Measurements from ENCODE around the gene CDC42SE2.
"Not testable (repeated sequence)": the region's sequence is repeated elsewhere in the genome, so short reads cannot be mapped to it uniquely, and the experiment has no call there.

The CDC42SE2 gene

GRCh38 chr5:131318455-131318854 is 54.6 kb downstream of the CDC42SE2 start:
- DNase-seq (ENCODE audit: low spot score), result no peak

- no peak for DNase-seq (ENCODE audit: low spot score)
Measured at GRCh38 chr5:131321066-131321465, 57.2 kb downstream of the CDC42SE2 start.

GRCh38 chr5:131322926-131323325 is 59.1 kb downstream of the CDC42SE2 start:
- no peak for DNase-seq (ENCODE audit: low spot score)

- DNase-seq (ENCODE audit: low spot score), result no peak
Measured at GRCh38 chr5:131323378-131323777, 59.5 kb downstream of the CDC42SE2 start.

- no peak for DNase-seq (ENCODE audit: low spot score)
Measured at GRCh38 chr5:131324303-131324702, 60.5 kb downstream of the CDC42SE2 start.

- peak; percentile 50 for DNase-seq (ENCODE audit: low spot score)
Measured at GRCh38 chr5:131328536-131329285, 64.9 kb downstream of the CDC42SE2 start.

GRCh38 chr5:131329286-131329560 is 65.4 kb downstream of the CDC42SE2 start:
- DNase-seq (ENCODE audit: low spot score), result no peak

GRCh38 chr5:131330031-131330430 is 66.2 kb downstream of the CDC42SE2 start:
- DNase-seq (ENCODE audit: low spot score), result no peak

- DNase-seq (ENCODE audit: low spot score), result not testable (repeated sequence)
Measured at GRCh38 chr5:131335756-131336155, 71.9 kb downstream of the CDC42SE2 start.

- not testable (repeated sequence) for DNase-seq (ENCODE audit: low spot score)
Measured at GRCh38 chr5:131336801-131337200, 72.9 kb downstream of the CDC42SE2 start.

GRCh38 chr5:131337240-131338050 is 73.6 kb downstream of the CDC42SE2 start:
- not testable (repeated sequence) for DNase-seq (ENCODE audit: low spot score)

- DNase-seq (ENCODE audit: low spot score), result no peak
Measured at GRCh38 chr5:131338051-131338453, 74.2 kb downstream of the CDC42SE2 start.

GRCh38 chr5:131344288-131344687 is 80.4 kb downstream of the CDC42SE2 start:
- DNase-seq (ENCODE audit: low spot score), result not testable (repeated sequence)

- DNase-seq (ENCODE audit: low spot score), result not testable (repeated sequence)
Measured at GRCh38 chr5:131346204-131346603, 82.4 kb downstream of the CDC42SE2 start.

- no peak for DNase-seq (ENCODE audit: low spot score)
Measured at GRCh38 chr5:131353991-131354390, 90.1 kb downstream of the CDC42SE2 start.

- DNase-seq (ENCODE audit: low spot score), result peak; percentile 17
Measured at GRCh38 chr5:131355971-131356528, 92.2 kb downstream of the CDC42SE2 start.

- no peak for DNase-seq (ENCODE audit: low spot score)
Measured at GRCh38 chr5:131356619-131357018, 92.8 kb downstream of the CDC42SE2 start.

- no peak for DNase-seq (ENCODE audit: low spot score)
Measured at GRCh38 chr5:131357739-131358561, 94.1 kb downstream of the CDC42SE2 start.

GRCh38 chr5:131361677-131362315 is 97.9 kb downstream of the CDC42SE2 start:
- no peak for DNase-seq (ENCODE audit: low spot score)

GRCh38 chr5:131363811-131364506 is 100.1 kb downstream of the CDC42SE2 start:
- DNase-seq (ENCODE audit: low spot score), result no peak

- no peak for DNase-seq (ENCODE audit: low spot score)
Measured at GRCh38 chr5:131364507-131365050, 100.7 kb downstream of the CDC42SE2 start.

Measured in hepatic stellate cell (primary cell).